Liver (tissue), 3 donors: ENCODE results near the gene CCER1.

Source experiments
- EGR1 ChIP-seq, 2 donors: IDR thresholded peaks; 2 replicates each; pipeline ENCODE4 v1.6.1; 2016 to 2018; ENCODE audit warnings: antibody characterized with exemption in 2 of 2, low read depth in 2 of 2
- GABPA ChIP-seq, 2 donors: IDR thresholded peaks in 1 of 2; conservative IDR thresholded peaks in 1 of 2; 2 replicates each; pipeline ENCODE4 v1.6.1; 2016; ENCODE audit warnings: antibody characterized with exemption in 2 of 2, mild to moderate bottlenecking in 1 of 2, moderate library complexity in 1 of 2
- HNF4A ChIP-seq, 2 donors: conservative IDR thresholded peaks; 2 replicates each; pipeline ENCODE4 v1.6.1; 2016; ENCODE audit warnings: antibody characterized with exemption in 2 of 2, mild to moderate bottlenecking in 2 of 2
- JUND ChIP-seq, 2 donors: IDR thresholded peaks; 2 replicates each; pipeline ENCODE4 v1.6.1; 2016; ENCODE audit warnings: antibody characterized with exemption in 2 of 2
- RAD21 ChIP-seq, 2 donors: IDR thresholded peaks; 2 replicates each; pipeline ENCODE4 v1.6.1; 2016; ENCODE audit warnings: antibody characterized with exemption in 2 of 2, mild to moderate bottlenecking in 2 of 2
- RXRA ChIP-seq, 2 donors: IDR thresholded peaks; 2 replicates each; pipeline ENCODE4 v1.6.1; 2017 to 2018; ENCODE audit warnings: antibody characterized with exemption in 2 of 2, mild to moderate bottlenecking in 1 of 2
- SP1 ChIP-seq: IDR thresholded peaks from 2 replicates; pipeline ENCODE4 v1.6.1; 2018; ENCODE audit warnings: antibody characterized with exemption, mild to moderate bottlenecking
- TAF1 ChIP-seq: conservative IDR thresholded peaks from 2 replicates; pipeline ENCODE4 v1.6.1; 2016; ENCODE audit warnings: antibody characterized with exemption, mild to moderate bottlenecking
- TF ChIP-seq, protein P1 (sequence below): fragments of 150-350 bp; IDR thresholded peaks from 2 replicates; pipeline ENCODE4 v1.5.1; 2017; ENCODE audit warnings: improper control_type of control experiment, low read depth, low read length; ENCODE audit not compliant: missing input control
- TF ChIP-seq, protein P2 (sequence below): IDR thresholded peaks from 2 replicates; pipeline ENCODE4 v1.6.1; 2016; ENCODE audit warnings: antibody characterized with exemption, mild to moderate bottlenecking
- TF ChIP-seq, protein P3 (sequence below): IDR thresholded peaks from 2 replicates; pipeline ENCODE4 v1.6.1; 2016; ENCODE audit warnings: antibody characterized with exemption
- donor health status: healthy.
- donor health status: healthy.

DNA sequence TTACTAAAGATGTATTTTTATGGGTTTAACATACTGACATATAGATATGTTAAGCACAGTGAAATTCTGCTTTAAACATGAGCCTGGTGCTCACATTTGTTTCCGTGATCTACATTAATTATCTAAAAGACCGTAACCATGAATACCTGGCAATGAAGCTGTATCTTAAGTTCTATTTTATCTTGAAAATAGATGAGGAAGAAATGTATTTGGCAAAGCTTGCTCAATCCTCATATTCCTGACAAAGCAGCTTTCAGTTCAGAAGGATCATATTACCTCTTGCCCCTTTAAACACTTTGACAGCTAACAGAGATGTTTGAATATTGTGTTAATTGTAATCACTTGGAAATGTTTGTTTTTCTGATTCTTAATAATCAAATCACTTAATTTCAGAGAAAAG is 40.0 kb upstream of the CCER1 start:
- TF ChIP-seq RAD21 (IDR thresholded peaks at IDR 0.05) (no peak), TAF1 (no peak), GABPA (IDR thresholded peaks at IDR 0.05 in 1 of 2, conservative IDR thresholded peaks at IDR 0.05 in 1 of 2) (no peak), JUND (IDR thresholded peaks at IDR 0.05) (no peak), EGR1 (IDR thresholded peaks at IDR 0.05; ENCODE audit: low read depth in 2 of 2) (no peak), HNF4A (conservative IDR thresholded peaks at IDR 0.05) (no peak), SP1 (no peak), RXRA (IDR thresholded peaks at IDR 0.05) (no peak)
- TF ChIP-seq, protein P1, sequence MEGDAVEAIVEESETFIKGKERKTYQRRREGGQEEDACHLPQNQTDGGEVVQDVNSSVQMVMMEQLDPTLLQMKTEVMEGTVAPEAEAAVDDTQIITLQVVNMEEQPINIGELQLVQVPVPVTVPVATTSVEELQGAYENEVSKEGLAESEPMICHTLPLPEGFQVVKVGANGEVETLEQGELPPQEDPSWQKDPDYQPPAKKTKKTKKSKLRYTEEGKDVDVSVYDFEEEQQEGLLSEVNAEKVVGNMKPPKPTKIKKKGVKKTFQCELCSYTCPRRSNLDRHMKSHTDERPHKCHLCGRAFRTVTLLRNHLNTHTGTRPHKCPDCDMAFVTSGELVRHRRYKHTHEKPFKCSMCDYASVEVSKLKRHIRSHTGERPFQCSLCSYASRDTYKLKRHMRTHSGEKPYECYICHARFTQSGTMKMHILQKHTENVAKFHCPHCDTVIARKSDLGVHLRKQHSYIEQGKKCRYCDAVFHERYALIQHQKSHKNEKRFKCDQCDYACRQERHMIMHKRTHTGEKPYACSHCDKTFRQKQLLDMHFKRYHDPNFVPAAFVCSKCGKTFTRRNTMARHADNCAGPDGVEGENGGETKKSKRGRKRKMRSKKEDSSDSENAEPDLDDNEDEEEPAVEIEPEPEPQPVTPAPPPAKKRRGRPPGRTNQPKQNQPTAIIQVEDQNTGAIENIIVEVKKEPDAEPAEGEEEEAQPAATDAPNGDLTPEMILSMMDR = no peak
- TF ChIP-seq, protein P2, sequence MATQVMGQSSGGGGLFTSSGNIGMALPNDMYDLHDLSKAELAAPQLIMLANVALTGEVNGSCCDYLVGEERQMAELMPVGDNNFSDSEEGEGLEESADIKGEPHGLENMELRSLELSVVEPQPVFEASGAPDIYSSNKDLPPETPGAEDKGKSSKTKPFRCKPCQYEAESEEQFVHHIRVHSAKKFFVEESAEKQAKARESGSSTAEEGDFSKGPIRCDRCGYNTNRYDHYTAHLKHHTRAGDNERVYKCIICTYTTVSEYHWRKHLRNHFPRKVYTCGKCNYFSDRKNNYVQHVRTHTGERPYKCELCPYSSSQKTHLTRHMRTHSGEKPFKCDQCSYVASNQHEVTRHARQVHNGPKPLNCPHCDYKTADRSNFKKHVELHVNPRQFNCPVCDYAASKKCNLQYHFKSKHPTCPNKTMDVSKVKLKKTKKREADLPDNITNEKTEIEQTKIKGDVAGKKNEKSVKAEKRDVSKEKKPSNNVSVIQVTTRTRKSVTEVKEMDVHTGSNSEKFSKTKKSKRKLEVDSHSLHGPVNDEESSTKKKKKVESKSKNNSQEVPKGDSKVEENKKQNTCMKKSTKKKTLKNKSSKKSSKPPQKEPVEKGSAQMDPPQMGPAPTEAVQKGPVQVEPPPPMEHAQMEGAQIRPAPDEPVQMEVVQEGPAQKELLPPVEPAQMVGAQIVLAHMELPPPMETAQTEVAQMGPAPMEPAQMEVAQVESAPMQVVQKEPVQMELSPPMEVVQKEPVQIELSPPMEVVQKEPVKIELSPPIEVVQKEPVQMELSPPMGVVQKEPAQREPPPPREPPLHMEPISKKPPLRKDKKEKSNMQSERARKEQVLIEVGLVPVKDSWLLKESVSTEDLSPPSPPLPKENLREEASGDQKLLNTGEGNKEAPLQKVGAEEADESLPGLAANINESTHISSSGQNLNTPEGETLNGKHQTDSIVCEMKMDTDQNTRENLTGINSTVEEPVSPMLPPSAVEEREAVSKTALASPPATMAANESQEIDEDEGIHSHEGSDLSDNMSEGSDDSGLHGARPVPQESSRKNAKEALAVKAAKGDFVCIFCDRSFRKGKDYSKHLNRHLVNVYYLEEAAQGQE = no peak
- TF ChIP-seq, protein P3, sequence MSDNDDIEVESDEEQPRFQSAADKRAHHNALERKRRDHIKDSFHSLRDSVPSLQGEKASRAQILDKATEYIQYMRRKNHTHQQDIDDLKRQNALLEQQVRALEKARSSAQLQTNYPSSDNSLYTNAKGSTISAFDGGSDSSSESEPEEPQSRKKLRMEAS = no peak
